ENCODE results near the gene SCN1B.
A peak's percentile ranks its signal among the peaks of the same experiment; 100 is the strongest.
"Not testable (repeated sequence)": the region's sequence is repeated elsewhere in the genome, so short reads cannot be mapped to it uniquely, and the experiment has no call there.

SCN1B gene

DNA sequence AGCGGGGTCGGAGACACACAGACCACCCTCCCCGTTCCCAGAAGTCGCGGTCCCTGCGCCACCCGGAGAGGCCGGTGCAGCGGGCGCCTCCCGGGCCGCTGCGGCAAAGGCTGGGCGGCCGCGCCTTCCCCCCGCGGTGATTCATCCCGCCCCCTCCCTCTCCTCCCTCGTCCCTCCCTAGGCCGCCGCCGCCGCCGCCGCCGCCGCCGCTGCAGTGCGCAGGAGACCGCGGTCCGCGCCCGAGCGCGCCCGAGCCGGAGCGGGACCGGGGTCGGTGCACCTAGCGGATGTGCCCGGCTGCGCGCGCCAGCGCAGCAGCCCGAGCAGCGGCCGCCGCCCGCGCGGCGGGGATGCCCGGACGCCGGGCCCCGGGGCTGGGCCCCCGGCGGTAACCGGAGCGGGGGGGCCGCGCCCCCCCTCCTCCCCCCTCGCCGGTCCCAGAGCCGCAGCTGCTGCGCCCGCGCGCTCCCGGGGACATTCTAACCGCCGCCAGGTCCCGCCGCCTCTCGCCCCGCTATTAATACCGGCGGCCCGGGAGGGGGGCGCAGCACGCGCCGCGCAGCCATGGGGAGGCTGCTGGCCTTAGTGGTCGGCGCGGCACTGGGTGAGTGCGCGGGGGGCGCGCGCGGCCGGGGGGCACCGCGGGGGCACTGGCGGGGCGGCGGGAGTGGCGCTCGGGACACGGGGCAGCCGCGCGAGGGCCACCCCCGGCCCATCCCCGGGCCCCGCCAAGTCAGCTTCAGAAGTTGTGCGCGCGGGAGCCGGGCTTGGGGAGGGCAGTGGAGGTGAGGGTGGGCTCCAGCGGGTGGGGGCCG, at the start of gene SCN1B:
TSS of gene SCN1B (plus strand) at position 214 of the 815 bp plus-strand sequence. CDS start at position 565, 351 bp downstream.
- DNase-seq (ENCODE audit: low read depth), result peak; percentile 79

DNA sequence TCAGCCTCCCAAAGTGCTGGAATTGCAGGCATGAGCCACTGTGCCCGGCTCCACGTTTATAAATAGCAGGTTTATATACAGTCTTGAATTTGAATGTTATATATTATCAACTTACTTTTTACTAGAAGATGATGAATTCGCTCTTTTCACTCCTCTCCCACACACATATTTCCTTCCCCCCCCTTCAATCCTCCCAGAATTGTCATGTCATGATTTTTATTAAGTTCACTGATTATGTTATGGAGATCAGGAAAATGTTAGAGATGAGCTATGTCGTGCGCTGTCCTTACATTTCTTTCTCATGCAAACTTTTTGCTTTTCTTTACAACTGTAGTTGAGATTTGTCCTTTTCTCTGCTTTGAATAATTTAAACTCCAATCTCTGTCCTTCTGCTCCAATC, 48.0 kb upstream of the SCN1B start:
- DNase-seq (ENCODE audit: low read depth), result no peak

DNA sequence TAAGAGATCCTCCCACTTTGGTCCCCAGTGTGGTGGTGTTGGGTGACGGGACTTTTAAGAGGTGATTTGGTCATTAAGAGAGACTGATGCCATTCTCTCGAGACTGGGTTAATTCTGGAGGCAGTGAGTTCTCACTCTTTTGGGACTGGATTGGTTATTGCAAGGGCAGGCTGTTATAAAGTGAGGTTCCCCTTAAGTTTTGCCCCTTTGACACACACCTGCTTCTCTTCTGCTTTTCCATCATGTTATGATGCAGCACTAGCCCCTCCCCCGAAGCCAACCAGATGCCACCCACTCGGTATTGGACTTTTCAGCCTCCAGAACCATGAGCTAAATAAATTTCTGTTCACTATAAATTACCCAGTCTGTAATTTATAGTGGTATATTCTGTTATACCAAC, 46.5 kb upstream of the SCN1B start:
- DNase-seq (ENCODE audit: low read depth), result no peak

DNA sequence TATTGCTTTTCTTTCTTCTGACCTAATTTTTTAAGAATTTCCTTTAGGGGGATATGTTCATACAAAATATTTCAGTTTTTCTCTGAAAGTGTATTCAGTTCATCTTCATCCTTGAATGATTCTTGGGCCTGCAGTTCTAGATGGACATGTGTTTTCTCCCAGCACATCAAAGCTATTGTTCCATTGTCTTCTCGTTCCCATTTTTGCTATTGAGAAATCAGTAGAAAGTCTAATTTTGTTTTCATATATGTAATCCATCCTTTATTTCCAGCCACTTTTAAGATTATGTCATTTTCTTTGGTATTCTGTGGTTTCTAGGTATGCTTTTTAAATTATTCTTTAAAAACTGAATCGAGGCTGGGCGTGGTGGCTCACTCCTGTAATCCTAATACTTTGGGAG, 46.0 kb upstream of the SCN1B start:
- no peak for DNase-seq (ENCODE audit: low read depth)

DNA sequence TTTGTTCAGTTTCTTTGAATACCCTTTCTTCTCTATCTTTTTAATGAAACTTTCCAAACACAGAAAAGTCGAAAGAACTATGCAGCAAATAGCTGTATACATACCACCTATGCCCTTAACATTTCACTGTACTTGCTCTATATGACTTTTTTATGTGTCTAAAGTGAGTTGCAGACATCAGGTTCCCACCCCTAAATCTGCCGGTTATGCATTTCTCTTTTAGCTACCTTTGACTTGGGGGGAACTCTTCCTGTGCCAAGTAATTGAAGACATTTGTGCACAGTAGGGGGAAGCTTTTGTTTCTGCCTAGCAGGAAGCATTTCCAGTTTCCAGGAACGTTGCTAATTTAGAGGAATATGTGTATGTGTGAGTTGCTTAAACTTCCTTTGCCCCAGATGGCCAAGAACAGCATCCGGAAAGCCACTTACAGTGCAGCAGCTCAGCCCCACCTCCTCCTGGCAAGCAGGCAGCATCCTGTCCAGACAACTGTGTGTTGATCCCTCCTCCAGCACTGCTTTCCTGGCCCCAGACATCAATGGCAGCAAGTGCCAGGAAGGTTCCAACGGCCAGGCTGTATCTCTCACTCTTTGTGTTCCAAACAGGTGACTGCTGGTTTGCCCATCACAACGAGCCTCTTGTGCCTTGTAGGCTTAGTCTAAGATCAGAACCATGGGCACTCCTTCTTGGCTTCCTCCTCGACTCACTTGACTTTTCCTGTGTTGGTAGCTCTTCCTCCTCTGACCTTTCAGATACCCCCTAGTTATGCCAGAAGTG, 44.8 kb upstream of the SCN1B start:
- DNase-seq (ENCODE audit: low read depth), result peak; percentile 59

DNA sequence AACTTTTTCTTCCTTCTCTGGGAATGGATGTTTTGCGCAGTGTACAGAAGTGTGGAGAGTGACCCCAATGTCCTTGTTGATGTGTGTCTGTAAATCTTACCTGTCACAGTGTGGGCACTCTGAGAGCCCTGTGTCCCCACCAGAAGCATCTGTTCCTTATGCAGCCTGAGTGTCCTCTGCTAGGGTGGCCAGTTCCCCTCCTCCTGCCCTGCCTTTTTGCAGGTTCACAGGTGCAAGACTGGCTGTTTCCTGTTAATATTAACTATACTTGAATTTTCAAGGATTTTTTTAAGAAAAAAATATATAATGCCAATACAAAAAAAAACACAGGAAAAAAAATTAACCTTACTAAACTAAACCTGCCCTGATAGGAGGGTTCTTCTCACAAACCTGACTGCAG, 42.2 kb upstream of the SCN1B start:
- DNase-seq (ENCODE audit: low read depth), result no peak

DNA sequence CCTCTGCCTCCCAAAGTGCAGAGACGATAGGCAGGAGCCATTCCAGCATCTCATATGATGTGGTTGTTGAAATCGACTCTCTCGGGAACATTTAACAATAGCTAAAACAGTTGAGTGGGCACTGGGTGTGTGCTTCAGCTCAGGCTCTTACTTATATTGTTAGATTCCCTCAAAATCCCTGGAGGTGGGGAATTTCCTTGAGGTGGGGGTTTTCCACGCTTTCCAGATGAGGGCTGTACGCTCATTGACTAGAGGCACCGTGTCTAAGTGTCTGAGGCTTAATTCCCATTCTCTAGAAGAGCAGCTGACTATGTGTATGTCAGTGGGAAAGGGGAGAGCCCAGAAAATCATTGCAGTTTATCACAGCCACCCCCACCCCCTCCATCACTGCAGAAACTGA, 41.0 kb upstream of the SCN1B start:
- DNase-seq (ENCODE audit: low read depth), result no peak

DNA sequence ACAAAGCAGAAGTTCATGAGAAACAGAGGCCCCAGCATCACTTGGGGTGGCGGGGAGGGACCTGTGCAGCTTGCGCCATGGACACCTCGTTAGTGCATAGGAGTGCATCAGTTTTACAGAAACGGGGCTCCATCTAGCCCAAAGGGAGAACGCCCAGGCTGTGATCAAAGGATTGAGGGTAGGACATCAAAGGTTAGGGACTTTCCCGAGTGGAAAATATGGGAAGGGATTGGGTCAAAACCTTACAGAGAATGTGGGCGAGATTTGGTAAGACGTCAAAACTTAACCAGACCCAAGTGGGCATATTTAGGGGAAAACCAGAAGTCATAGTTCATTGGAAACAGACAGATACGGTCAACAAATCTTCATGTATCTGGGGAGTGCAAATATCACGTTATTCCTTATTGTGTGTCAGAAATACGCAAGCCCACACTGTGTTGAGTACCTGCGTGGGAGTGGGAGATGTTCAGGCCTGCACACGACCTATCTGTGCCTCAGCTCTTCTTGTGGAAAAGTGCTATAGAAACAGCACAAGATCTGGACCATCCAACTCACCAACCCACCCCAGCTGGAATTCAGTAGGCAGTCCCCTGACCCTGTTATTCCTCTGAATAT, 39.6 kb upstream of the SCN1B start:
- DNase-seq (ENCODE audit: low read depth), result no peak

DNA sequence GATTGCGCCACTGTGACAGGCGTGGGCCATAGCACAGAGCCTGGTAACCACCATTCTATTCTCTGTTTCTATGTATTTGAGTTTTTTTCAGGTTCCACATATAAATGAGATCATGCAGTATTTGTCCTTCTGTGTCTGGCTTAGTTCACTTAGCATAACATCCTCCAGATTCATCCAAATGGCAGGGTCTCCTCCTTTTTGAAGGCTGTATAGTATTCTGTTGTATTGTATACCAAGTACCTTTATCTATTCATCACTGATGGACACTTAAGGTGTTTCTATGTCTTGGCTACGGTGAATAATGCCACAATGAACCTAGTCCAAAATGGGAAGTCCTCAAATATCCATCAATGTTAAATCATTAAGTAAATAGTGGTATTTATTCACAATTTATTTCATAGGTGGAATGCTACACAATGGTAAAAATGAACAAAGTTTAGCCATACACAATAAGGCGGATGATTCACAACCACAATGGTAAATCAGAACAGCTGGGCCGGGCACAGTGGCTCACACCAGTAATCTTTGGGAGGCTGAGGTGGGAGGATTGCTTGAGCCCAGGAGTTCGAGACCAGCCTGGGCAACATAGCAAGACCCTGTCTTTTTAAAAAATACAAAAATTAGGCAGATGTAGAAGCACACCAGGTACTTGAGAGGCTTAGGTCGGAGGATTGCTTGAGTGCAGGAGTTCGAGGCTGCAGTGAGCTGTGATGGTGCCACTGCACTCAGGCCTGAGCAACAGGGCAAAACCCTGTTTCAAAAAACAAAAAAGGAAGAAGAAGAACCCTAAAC, 38.5 kb upstream of the SCN1B start:
- no peak for DNase-seq (ENCODE audit: low read depth)

DNA sequence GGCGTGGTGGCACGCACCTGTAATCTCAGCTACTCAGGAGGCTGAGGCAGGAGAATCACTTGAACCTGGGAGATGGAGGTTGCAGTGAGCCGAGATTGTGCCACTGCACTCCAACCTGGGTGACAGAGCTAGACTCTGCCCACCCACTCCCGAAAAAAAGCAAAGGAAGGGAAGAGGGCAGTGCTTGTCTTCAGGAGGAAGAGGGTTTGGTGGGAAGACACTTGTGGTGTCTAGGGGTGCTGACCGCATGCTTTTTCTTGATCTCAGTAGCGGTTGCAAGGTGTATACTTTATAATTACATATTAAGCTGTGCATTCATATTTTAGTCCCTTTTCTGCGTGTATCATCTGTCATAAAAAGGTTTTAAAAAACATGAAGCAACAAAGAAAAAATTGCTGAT, 37.7 kb upstream of the SCN1B start:
- not testable (repeated sequence) for DNase-seq (ENCODE audit: low read depth)

DNA sequence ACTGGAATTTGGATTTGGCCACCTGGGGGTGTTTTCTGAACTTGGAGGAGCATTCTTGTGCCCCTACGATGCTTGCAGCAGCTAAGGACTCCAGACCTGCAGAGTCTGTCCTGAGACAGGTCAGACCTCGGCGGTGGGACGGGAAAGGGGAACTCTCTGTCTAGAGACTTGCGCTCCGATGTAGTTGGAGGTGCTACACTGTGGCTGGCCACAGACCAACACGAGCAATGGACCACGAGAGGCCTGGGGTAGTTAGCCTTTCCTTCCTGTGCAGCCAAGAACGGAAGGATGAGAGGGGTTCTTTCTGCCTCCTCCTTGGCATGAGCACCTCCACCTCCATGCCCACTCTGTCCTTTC, 36.0 kb upstream of the SCN1B start:
- no peak for DNase-seq (ENCODE audit: low read depth)

DNA sequence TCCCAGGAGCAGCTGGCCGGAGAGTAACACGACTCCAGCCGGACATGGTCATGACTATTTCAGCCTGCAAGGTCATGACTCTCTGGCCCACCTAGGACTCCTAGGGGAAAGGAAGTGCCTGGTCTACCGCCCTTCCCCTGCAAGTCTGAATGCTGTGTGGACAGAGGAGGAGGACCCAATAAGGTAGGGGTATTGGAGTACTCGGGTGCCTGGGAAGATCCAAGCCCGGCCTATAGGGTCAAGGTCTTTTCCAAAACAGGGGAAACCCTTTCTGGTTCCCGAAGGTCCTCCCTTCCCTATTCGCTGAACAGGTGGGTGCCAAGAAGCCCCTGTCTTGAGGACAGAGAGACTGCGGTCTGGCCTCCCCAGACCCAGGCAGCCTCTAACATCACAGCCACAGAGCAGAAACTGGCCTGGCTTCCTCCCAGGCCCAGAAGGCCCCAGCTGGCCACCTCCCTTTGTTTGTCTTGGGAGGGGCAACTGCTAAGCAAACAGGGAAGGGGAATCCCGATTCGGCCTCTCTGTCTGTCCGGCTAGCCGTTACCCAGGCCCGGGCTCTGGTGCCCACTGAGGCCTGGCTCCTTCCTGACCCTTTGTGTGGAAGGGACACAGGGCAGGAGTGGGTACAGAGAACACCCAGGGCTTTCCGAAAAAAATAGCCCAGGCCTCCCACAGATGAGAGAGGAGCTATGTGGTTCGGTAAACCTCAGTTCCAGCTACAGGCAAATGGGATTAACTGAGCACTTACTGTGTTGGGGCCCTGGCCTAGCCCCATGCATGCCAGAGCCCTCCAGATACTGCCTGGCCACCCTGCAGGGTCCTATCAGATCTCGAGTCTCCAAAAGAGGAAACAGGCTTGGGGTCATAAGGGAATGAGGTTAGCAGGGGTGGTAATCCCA, 35.4 kb upstream of the SCN1B start:
- DNase-seq (ENCODE audit: low read depth), result no peak

DNA sequence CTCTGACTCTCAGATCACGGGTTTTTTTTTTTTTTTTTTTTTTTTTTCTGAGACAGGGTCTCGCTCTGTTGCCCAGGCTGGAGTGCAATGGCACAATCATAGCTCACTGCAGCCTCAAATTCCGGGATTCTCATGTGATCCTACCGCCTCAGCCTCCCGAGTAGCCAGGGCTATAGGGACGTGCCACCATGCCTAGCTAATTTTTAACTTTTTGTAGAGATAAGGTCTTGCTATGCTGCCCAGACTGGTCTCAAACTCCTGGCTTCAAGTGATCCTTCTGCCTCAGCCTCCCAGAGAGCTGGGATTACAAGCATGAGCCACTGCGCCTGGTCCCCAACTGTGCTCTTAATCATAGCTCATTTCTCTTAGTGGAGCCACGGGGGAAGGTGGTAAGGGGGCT, 34.7 kb upstream of the SCN1B start:
- DNase-seq (ENCODE audit: low read depth), result no peak

DNA sequence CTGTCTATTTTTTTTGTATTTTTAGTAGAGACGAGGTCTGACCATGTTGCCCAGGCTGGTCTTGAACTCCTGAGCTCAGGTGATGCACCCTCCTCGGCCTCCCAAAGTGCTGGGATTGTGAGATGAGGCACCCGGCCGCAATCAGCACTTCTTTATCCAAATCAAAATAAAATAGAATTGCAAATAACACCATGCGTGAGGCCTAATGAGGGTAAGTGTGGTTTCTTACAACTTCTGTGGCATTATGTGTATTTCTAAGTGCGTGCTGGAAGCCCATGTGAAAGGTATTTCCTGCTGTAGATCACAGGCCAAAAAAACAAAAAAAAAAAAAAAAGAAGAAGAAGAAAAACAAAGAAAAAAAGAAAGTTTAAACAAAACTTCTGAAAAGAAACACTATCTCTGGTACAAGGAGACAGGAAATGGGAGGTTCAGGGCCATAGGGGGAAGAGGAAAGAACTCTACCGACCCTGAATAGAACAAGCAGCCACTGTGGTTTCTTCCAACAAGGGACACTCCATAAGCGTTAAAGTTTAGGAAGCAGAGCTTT, 33.1 kb upstream of the SCN1B start:
- no peak for DNase-seq (ENCODE audit: low read depth)

DNA sequence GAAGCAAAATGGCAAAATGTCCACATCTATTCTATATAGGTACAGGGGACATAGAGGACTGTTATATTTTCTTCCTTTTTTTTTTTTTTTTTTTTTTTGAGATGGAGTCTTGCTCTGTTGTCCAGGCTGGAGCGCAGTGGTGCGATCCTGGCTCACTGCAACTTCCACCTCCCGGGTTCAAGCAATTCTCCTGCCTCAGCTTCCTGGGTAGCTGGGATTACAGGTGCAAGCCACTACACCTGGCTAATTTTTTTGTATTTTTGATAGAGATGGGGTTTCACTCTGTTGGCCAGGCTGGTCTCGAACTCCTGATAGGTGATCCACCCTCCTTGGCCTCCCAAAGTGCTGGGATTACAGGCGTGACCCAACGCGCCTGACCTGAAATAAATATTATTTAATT, 32.0 kb upstream of the SCN1B start:
- not testable (repeated sequence) for DNase-seq (ENCODE audit: low read depth)

DNA sequence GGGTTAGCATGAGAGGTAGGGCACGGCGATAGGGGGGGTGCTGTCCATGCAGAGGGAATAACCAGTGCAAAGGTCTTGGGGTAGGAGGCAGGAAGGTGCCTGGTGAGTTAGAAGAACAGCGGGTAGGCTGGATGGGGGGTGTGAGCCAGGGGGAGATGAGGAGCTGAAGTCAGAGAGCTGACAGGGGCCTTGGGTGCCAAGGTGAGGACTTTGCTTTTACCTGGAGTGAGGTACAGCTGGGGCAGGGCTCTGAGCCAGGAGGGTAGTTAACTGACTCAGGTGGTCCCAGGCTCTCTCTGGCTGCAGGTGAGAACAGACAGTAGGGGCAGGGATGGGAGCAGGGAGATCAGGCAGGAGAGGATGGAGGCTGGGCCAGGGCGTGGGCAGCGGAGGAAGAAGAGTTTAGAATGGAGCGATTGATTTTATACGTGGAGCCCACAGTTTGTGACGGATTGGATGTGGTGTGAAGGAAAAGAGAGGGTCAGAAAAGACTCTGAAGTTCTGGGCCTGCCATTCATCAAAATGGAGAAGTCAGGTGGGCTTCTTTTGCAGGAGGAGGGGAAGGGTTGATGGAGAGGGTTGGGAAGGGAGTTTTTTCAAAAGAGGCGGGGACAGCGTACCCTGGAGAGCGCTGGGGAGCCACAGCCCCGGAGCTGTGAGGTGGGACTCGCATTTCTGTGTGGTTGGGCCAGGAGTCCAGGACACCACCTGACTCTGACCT, 31.3 kb upstream of the SCN1B start:
- no peak for DNase-seq (ENCODE audit: low read depth)

DNA sequence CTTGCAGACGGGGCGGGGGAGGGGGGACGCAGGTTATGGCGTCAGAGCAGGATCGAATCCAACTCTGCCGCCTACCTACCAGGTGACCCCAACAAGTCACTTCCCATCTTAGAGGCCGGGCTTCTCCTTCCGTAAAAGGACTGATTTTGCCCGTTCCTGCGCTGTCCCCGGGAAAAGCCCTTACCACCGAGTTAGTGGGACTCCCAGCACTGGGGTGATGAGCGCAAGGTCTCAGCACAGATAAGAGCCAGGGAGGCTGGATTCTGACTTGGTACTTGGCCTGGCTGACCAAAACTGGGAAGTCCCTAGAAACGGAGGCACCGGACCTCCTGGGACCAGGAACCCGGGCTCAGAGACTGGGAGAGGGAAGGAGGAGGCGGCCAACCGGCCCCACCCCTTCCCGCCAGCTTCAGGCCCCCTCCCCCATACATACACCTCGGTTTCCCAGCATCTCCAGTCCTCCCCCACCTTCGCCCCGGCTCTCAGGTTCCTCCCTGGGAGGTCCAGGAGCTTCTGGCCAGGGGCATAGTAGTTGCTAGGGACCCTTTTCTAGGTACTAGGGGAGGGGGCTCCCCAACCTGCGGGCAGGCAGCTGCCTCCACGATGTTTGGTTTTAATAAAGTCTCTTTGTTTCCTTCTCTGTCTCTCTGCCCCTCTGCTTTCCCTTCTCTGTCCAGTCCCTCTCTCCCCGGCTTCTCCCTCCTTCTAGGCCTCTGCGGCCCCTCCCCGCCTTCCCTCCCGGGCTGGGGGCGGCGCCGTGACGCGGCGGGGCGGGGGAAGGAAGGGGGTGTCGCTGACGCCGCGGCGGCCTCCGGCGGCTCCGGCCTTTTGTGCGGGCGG, 30.6 kb upstream of the SCN1B start, which contains the start of gene GRAMD1A:
TSS of gene GRAMD1A (plus strand) at position 826 of the 840 bp plus-strand sequence. CDS start 156 bp downstream, outside the sequence.
- DNase-seq (ENCODE audit: low read depth), result peak; percentile 89

DNA sequence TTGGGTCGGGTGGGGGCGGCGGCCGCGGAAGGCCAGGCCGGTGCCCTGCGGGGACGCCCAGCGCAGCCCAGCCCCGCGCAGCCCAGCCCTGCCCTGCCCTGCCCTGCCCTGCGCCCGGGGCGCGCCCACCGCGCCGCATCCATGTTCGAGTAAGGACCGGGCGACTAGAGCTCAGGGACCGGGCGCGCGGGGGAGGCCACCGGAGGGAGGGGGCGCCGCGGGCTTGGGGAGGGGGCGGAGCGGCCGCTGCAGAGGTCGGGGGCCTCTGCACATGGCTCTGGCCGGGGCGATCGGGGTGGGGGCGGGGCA, 30.0 kb upstream of the SCN1B start:
- no peak for DNase-seq (ENCODE audit: low read depth)
